ENCODE data around the gene GUCA1A.
A peak's percentile ranks its signal among the peaks of the same experiment; 100 is the strongest.

GUCA1A gene

DNA sequence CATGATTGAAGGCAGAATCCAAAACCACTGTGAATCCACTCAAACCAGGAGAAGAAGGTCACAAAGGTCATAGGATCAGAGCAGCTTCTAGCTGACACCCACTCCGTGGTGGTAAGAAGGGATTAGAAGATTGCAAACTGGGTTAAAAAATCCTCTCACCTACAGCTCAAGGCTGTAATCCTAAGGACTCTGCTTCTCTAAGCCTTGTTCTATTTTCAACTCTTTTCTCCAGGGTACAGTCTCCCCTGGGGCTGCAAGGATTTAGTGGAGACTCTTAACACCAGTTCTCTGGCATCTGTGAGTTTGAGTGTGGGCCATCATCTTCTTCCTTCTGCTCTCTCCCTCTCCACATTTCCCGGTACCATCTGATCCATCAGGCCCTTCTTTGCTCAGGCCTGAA is at the start of gene GUCA1A:
TSS of gene GUCA1A (plus strand) at position 264 of the 400 bp plus-strand sequence. CDS start 250 bp downstream, outside the sequence.
- no peaks in the 10 kb centered on the region for H3K4me1 Mint-ChIP-seq
- no peaks in the 10 kb centered on the region for H3K36me3 Mint-ChIP-seq (ENCODE audit: low read depth)
- H3K4me3 Mint-ChIP-seq, result no peak within 1 kb of the TSS
- H3K27ac Mint-ChIP-seq, result no peak within 1 kb of the TSS
- H3K9me3 Mint-ChIP-seq, result no peaks in the 10 kb centered on the region
- no peak for ATAC-seq
- H3K27me3 Mint-ChIP-seq, result peaks cover 2% of the 10 kb centered on the region
- no peak for DNase-seq

GRCh38 chr6:42123379-42124103 is 49.6 kb upstream of the GUCA1A start:
- H3K4me1 Mint-ChIP-seq, result no peaks in the 10 kb centered on the region
- DNase-seq, result no peak
- no peaks in the 10 kb centered on the region for H3K27me3 Mint-ChIP-seq
- no peak overlapping the region for H3K27ac Mint-ChIP-seq
- H3K9me3 Mint-ChIP-seq, result no peaks in the 10 kb centered on the region
- no peak overlapping the region for H3K4me3 Mint-ChIP-seq
- H3K36me3 Mint-ChIP-seq (ENCODE audit: low read depth), result no peaks in the 10 kb centered on the region
- ATAC-seq, result no peak

GRCh38 chr6:42124223-42124836 is 48.8 kb upstream of the GUCA1A start:
- H3K4me3 Mint-ChIP-seq, result no peak overlapping the region
- ATAC-seq (no peak), DNase-seq (no peak)
- H3K4me1 Mint-ChIP-seq, result no peaks in the 10 kb centered on the region
- no peak overlapping the region for H3K27ac Mint-ChIP-seq
- no peaks in the 10 kb centered on the region for H3K9me3 Mint-ChIP-seq
- H3K36me3 Mint-ChIP-seq (ENCODE audit: low read depth), result no peaks in the 10 kb centered on the region
- no peaks in the 10 kb centered on the region for H3K27me3 Mint-ChIP-seq

DNA sequence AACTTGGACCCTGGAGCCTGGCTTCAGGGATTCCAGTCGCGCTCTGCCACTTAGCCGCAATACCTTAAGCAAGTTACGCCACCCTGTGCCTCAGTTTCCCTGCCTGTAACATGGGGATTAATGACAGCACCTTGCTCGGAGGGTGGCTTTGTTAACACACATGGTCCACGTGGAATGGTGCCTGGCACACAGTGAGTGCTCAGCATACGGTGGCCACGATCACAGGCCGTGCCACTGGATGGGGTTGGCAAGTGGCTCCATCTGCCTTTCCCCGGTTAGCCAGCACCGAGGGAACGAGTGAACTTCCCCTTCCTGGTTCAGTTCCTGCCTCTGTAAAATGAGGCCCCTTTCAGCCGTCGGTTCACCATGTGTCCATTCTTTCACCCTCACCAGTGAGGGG is 47.9 kb upstream of the GUCA1A start:
- no peaks in the 10 kb centered on the region for H3K27me3 Mint-ChIP-seq
- no peak for DNase-seq

DNA sequence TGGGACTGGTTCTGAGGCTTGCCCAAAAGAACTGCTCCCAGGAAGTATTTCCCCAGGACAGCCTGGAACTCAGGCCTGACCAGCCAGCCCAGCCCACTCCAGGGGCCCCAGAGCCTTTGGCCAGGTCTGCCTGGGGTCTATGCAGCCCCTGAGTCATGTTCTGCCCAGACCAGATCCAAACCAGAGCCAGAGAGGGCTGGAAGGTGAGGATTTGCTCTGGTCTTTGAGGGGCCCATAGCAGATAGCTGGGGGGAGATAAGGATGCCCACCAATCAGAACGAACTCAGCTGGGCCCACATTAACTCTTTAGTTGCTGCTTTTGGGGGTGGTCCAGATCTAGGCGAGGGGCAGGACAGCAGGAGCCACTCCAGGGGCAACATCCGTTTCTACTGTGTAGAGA is 47.5 kb upstream of the GUCA1A start:
- ATAC-seq (no peak), DNase-seq (no peak)
- Mint-ChIP-seq H3K27ac (no peak overlapping the region), H3K9me3 (no peaks in the 10 kb centered on the region), H3K4me1 (no peaks in the 10 kb centered on the region), H3K27me3 (no peaks in the 10 kb centered on the region), H3K36me3 (ENCODE audit: low read depth) (no peaks in the 10 kb centered on the region), H3K4me3 (no peak overlapping the region)

More for the DNA sequence above, 47.9 kb upstream of the GUCA1A start:
- Mint-ChIP-seq H3K27ac (no peak overlapping the region), H3K4me1 (no peaks in the 10 kb centered on the region), H3K9me3 (no peaks in the 10 kb centered on the region), H3K36me3 (ENCODE audit: low read depth) (no peaks in the 10 kb centered on the region), H3K4me3 (no peak overlapping the region)
- no peak for ATAC-seq

GRCh38 chr6:42128460-42129359 is 44.5 kb upstream of the GUCA1A start:
- Mint-ChIP-seq H3K4me1 (no peaks in the 10 kb centered on the region), H3K27ac (no peak overlapping the region), H3K36me3 (ENCODE audit: low read depth) (no peaks in the 10 kb centered on the region), H3K27me3 (no peaks in the 10 kb centered on the region), H3K4me3 (no peak overlapping the region), H3K9me3 (no peaks in the 10 kb centered on the region)
- ATAC-seq (no peak), DNase-seq (no peak)

DNA sequence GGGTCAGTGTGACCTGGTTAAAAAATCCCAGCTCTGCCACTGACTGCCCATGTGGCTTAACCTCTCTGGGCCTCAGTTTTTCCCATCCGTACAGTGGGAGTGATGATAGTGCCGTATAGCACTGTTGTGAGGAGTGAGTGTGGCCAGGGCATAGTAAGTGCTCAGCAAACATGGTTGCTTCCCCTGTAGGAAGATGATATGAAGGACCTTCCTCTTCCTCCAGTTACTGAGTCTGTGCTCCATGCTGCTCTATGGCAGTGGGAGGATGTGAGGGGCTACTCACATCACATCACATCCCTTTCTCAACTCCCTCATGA is 43.8 kb upstream of the GUCA1A start:
- no peak overlapping the region for H3K27ac Mint-ChIP-seq
- H3K27me3 Mint-ChIP-seq, result no peaks in the 10 kb centered on the region
- H3K9me3 Mint-ChIP-seq, result no peaks in the 10 kb centered on the region
- no peak for DNase-seq
- no peaks in the 10 kb centered on the region for H3K4me1 Mint-ChIP-seq
- H3K36me3 Mint-ChIP-seq (ENCODE audit: low read depth), result no peaks in the 10 kb centered on the region
- H3K4me3 Mint-ChIP-seq, result no peak overlapping the region
- no peak for ATAC-seq

DNA sequence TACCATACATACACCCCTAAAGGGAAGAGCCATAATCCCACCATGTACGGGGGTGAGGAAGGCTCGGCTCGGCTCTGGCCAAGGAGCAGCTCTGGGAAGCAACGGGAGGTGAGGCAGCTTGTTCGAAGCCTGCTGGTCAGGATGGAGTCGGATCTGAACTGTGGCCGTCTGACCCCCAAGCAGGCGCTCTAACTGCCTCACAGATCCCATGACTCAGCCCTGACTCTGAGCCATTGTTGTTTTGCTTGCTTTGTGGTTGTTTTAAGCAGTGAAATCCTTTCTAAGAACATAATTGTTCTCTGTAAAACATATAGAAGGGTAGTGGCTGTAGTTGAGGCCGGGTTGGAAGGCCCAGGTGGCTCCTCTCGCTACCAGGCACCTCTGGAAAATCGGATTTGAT is 41.6 kb upstream of the GUCA1A start:
- H3K9me3 Mint-ChIP-seq, result no peaks in the 10 kb centered on the region
- H3K27ac Mint-ChIP-seq, result no peak overlapping the region
- no peaks in the 10 kb centered on the region for H3K36me3 Mint-ChIP-seq (ENCODE audit: low read depth)
- H3K4me3 Mint-ChIP-seq, result no peak overlapping the region
- ATAC-seq (no peak), DNase-seq (no peak)
- H3K4me1 Mint-ChIP-seq, result peaks cover 4% of the 10 kb centered on the region
- H3K27me3 Mint-ChIP-seq, result no peaks in the 10 kb centered on the region

GRCh38 chr6:42133926-42134325 is 39.2 kb upstream of the GUCA1A start:
- Mint-ChIP-seq H3K9me3 (no peaks in the 10 kb centered on the region), H3K27ac (no peak overlapping the region)
- DNase-seq, result no peak

DNA sequence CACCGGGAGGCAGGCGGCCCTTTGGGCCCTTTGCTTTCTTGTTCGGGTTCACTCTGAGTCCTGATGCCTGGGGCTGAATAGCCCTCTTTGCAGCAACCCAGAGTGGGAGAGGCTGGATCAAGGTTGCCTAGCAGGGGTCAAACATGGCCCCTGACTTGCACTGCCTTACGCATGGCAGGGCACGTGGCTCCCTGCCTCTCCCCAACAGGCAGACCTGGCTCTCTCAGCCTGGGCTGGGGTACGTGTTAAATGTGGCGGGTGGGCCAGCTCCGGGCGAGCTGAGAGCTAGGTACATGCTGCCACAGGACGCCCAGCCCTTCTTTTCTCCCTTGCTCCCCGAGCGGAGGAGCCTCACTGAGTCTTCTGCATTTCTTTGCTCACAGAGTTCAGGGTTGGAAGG is 38.0 kb upstream of the GUCA1A start:
- peaks cover 13% of the 10 kb centered on the region for H3K4me1 Mint-ChIP-seq
- H3K9me3 Mint-ChIP-seq, result no peaks in the 10 kb centered on the region
- ATAC-seq (no peak), DNase-seq (no peak)
- no peak overlapping the region for H3K27ac Mint-ChIP-seq
- no peak overlapping the region for H3K4me3 Mint-ChIP-seq
- H3K36me3 Mint-ChIP-seq (ENCODE audit: low read depth), result no peaks in the 10 kb centered on the region
- H3K27me3 Mint-ChIP-seq, result peaks cover 2% of the 10 kb centered on the region

More at GRCh38 chr6:42133926-42134325, 39.2 kb upstream of the GUCA1A start:
- H3K4me3 Mint-ChIP-seq, result no peak overlapping the region
- H3K4me1 Mint-ChIP-seq, result peaks cover 13% of the 10 kb centered on the region
- H3K36me3 Mint-ChIP-seq (ENCODE audit: low read depth), result no peaks in the 10 kb centered on the region
- no peaks in the 10 kb centered on the region for H3K27me3 Mint-ChIP-seq
- ATAC-seq, result no peak

GRCh38 chr6:42135722-42136121 is 37.4 kb upstream of the GUCA1A start:
- ATAC-seq (no peak), DNase-seq (no peak)
- Mint-ChIP-seq H3K4me1 (peaks cover 13% of the 10 kb centered on the region), H3K27me3 (peaks cover 8% of the 10 kb centered on the region), H3K9me3 (no peaks in the 10 kb centered on the region), H3K27ac (no peak overlapping the region), H3K36me3 (ENCODE audit: low read depth) (no peaks in the 10 kb centered on the region), H3K4me3 (no peak overlapping the region)

DNA sequence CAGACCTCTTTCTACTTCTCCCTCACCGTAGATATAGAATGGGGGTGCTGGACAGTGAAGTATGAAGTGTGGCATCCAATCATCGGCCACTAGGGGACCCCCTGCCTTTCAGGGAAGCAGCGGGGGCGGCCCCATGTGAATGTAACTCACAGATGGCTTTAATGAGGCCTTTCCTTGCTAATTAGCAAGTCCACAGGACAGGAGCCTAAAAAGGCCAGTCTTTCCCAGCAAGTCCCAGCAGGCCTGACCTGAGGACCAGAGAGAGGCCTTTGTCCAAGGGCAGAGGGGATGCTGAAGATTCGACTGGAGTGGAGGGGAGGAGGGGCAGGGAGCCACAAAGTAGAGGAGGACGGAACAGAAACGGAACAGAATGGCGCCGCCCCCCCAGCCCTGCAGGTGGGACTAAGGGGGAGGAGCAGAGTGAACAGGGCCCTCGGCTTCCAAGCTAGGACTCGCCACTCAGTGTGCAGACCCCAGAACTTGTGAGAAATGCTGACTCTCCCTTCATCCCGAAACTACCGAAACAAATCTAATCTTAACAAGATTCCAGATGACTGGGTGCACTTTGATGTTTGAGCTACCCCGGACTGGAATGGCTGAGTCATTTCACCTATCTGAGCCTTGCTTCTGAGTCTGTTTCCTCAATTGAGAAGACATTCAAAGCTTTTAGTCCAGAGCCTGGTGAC is 36.5 kb upstream of the GUCA1A start:
- peak overlapping the region; percentile 51 for H3K4me3 Mint-ChIP-seq
- no peaks in the 10 kb centered on the region for H3K9me3 Mint-ChIP-seq
- ATAC-seq, result peak; percentile 81
- peak overlapping the region; percentile 50 for H3K27ac Mint-ChIP-seq
- no peaks in the 10 kb centered on the region for H3K36me3 Mint-ChIP-seq (ENCODE audit: low read depth)
- peak; percentile 43 for DNase-seq
- peaks cover 16% of the 10 kb centered on the region for H3K27me3 Mint-ChIP-seq
- peaks cover 13% of the 10 kb centered on the region for H3K4me1 Mint-ChIP-seq

DNA sequence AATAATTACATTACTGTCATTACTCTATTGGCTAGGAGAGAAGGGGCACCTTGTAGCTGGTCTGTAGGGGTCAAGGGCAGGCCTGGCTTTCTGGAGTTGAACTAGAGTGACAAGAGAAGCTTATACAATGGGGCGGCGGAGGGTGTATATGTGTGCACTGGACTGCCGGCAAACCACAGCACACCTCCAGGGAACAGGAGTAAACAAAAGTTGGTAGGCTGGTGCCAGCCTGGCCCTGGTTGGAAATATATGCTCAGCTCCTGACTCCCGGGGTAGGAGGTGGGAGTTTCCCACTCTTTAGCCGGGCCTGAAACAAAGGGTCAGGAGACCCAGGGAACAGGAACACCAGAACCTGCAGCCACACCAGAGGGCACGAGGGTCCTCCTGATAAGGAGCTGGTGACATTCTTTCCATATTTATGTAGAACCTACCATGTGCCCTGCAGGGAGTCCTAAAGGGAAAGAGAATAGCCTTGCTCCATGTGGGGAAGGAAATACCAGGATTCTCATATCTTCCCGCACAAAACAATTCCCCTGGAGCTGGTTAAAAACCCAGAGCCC is 35.9 kb upstream of the GUCA1A start:
- no peak for DNase-seq
- Mint-ChIP-seq H3K4me1 (peaks cover 13% of the 10 kb centered on the region), H3K36me3 (ENCODE audit: low read depth) (no peaks in the 10 kb centered on the region), H3K4me3 (peak overlapping the region; percentile 51), H3K27ac (peak overlapping the region; percentile 50), H3K9me3 (no peaks in the 10 kb centered on the region), H3K27me3 (peaks cover 16% of the 10 kb centered on the region)
- no peak for ATAC-seq

DNA sequence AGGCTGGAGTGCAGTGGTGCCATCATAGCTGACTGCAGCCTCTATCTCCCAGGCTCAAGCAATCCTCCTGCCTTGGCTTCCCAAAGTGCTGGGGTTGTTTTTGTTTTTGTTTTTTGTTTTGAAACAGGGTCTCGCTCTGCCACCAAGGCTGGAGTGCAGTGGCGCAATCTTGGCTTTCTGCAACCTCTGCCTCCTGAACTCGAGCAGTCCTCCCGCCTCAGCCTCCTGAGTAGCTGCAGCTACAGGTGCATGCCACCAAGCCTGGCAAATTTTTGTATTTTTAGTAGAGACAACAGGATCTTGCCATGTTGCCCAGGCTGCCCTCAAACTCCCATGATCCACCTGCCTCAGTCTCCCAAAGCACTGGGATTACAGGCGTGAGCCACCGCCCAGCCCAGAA is 35.0 kb upstream of the GUCA1A start:
- ATAC-seq, result no peak
- H3K4me1 Mint-ChIP-seq, result peaks cover 18% of the 10 kb centered on the region
- H3K27ac Mint-ChIP-seq, result no peak overlapping the region
- no peak for DNase-seq
- H3K27me3 Mint-ChIP-seq, result peaks cover 22% of the 10 kb centered on the region
- H3K36me3 Mint-ChIP-seq (ENCODE audit: low read depth), result no peaks in the 10 kb centered on the region
- H3K4me3 Mint-ChIP-seq, result no peak overlapping the region
- H3K9me3 Mint-ChIP-seq, result no peaks in the 10 kb centered on the region

Measured in activated naive CD8-positive, alpha-beta T cell treated with anti-CD3 and anti-CD28 coated beads, Interleukin-2, amount 50 U/mL, for 24 hours (primary cell).